H1 (cell line): ENCODE results near the gene HS3ST5. TPM values are rescaled to one million over a fixed set of nuclear protein-coding genes. Genes with fewer than 3 reads are reported as not detected.

Experiments
- CTCF ChIA-PET: fragments of 300-600 bp; sonication (Branson Sonifier 250); formaldehyde crosslinking; loops from one replicate; lab custom pipeline; 2021; ENCODE audit not compliant: partially characterized antibody; lab: Charles Lee
- POLR2A ChIA-PET: fragments of 300-600 bp; sonication (Branson Sonifier 250); formaldehyde crosslinking; loops from one replicate; lab custom pipeline; 2021; ENCODE audit warnings: inconsistent platforms; ENCODE audit not compliant: partially characterized antibody; lab: Charles Lee
- DNase-seq, 2 experiments: peaks; one replicate each; pipeline versions ENCODE4 v3.0.0 to v3.0.0-alpha.2; 2010 to 2022; ENCODE audit warnings: low spot score in 2 of 2, low read depth in 1 of 2, mixed read lengths in 1 of 2
- FAIRE-seq: peaks from 2 replicates; lab custom pipeline; 2011; peaks lifted over from hg19 to GRCh38; lab: Jason Lieb, UNC
- H2AFZ ChIP-seq: 2 replicates; pipeline ENCODE4 v1.8.1; 2012; ENCODE audit warnings: low read length, inconsistent platforms
- H2AK5ac ChIP-seq: 2 replicates; pipeline ENCODE4 v1.6.1; 2013; ENCODE audit warnings: low read depth, low read length
- H2BK120ac ChIP-seq: replicated peaks from 2 replicates; pipeline ENCODE3; 2013; ENCODE audit warnings: low read depth, low read length, inconsistent platforms
- H2BK12ac ChIP-seq: 2 replicates; pipeline ENCODE4 v1.6.1; 2013; ENCODE audit warnings: low read depth, low read length
- H2BK15ac ChIP-seq: 2 replicates; pipeline ENCODE4 v1.6.1; 2013; ENCODE audit warnings: low read length
- H2BK20ac ChIP-seq: 2 replicates; pipeline ENCODE4 v1.6.1; 2013; ENCODE audit warnings: low read length
- H2BK5ac ChIP-seq: 2 replicates; pipeline ENCODE4 v1.6.1; 2013; ENCODE audit warnings: low read depth, low read length
- H3K14ac ChIP-seq: 2 replicates; pipeline ENCODE4 v1.6.1; 2013; ENCODE audit warnings: inconsistent platforms; ENCODE audit not compliant: insufficient read length
- H3K18ac ChIP-seq: 2 replicates; pipeline ENCODE4 v1.6.1; 2013; ENCODE audit warnings: low read length; ENCODE audit errors: extremely low read depth
- H3K23ac ChIP-seq: 2 replicates; pipeline ENCODE4 v1.6.1; 2013; ENCODE audit warnings: inconsistent platforms; ENCODE audit not compliant: insufficient read length
- H3K23me2 ChIP-seq: 2 replicates; pipeline ENCODE4 v1.6.1; 2013; ENCODE audit warnings: low read depth, low read length
- H3K27ac ChIP-seq: 2 replicates; pipeline ENCODE4 v1.6.1; 2011; ENCODE audit warnings: low read depth, low read length, inconsistent platforms
- H3K27me3 ChIP-seq, 4 experiments: replicated peaks in 1 of 4; 1 replicate in 1 of 4; 2 replicates in 3 of 4; pipeline versions ENCODE4 v1.6.1 to v1.8.1; 2011 to 2013; ENCODE audit warnings: low read length in 3 of 4, mild to moderate bottlenecking in 3 of 4, inconsistent platforms in 2 of 4, mixed read lengths in 2 of 4, moderate library complexity in 1 of 4; ENCODE audit not compliant: control insufficient read depth in 3 of 4, insufficient read depth in 3 of 4; ENCODE audit errors: extremely low read depth in 1 of 4
- H3K36me3 ChIP-seq, 4 experiments: 2 replicates each; pipeline versions ENCODE4 v1.6.1 to v1.8.1; 2011 to 2013; ENCODE audit warnings: mild to moderate bottlenecking in 4 of 4, low read length in 3 of 4, moderate library complexity in 2 of 4, control low read depth in 1 of 4, inconsistent platforms in 1 of 4; ENCODE audit not compliant: insufficient read depth in 4 of 4, control insufficient read depth in 2 of 4
- H3K4ac ChIP-seq: replicated peaks from 2 replicates; pipeline ENCODE3; 2013; ENCODE audit warnings: low read length, low read depth, mixed read lengths, inconsistent platforms; ENCODE audit not compliant: insufficient read length
- H3K4me1 ChIP-seq, 4 experiments: replicated peaks in 1 of 4; 1 replicate in 1 of 4; 2 replicates in 3 of 4; pipeline versions ENCODE4 v1.6.1 to v1.8.1; 2011 to 2013; ENCODE audit warnings: low read length in 3 of 4, inconsistent platforms in 2 of 4, mixed read lengths in 1 of 4; ENCODE audit not compliant: insufficient read depth in 4 of 4, control insufficient read depth in 3 of 4
- H3K4me2 ChIP-seq, 2 experiments: 2 replicates each; pipeline versions ENCODE4 v1.6.1 to v1.8.1; 2011 to 2013; ENCODE audit warnings: low read depth in 2 of 2, low read length in 2 of 2, control low read depth in 1 of 2, inconsistent platforms in 1 of 2, mild to moderate bottlenecking in 1 of 2; ENCODE audit not compliant: insufficient read depth in 1 of 2
- H3K4me3 ChIP-seq, 4 experiments: fragments of 200-600, 300-600 bp in 1 of 4; sonication (generic), shearing (Covaris generic), sonication (Bioruptor Twin) in 1 of 4; 2 replicates each; pipeline versions ENCODE4 v1.5.1 to v1.8.1; 2011 to 2016; ENCODE audit warnings: low read length in 4 of 4, low read depth in 3 of 4, control low read depth in 2 of 4, inconsistent platforms in 2 of 4, mild to moderate bottlenecking in 2 of 4, mixed read lengths in 1 of 4, moderate library complexity in 1 of 4; ENCODE audit not compliant: insufficient read depth in 2 of 4; ENCODE audit errors: extremely low read depth in 1 of 4
- H3K56ac ChIP-seq: replicated peaks from 2 replicates; pipeline ENCODE3; 2013; ENCODE audit warnings: low read depth, mild to moderate bottlenecking, mixed read lengths, low read length, inconsistent platforms; ENCODE audit not compliant: insufficient read length
- H3K79me1 ChIP-seq: 2 replicates; pipeline ENCODE4 v1.6.1; 2013; ENCODE audit warnings: low read depth, low read length, control low read depth
- H3K79me2 ChIP-seq, 2 experiments: 2 replicates each; pipeline versions ENCODE4 v1.6.1 to v1.8.1; 2012 to 2013; ENCODE audit warnings: low read length in 2 of 2, mild to moderate bottlenecking in 2 of 2, inconsistent platforms in 1 of 2; ENCODE audit not compliant: insufficient read depth in 2 of 2, control insufficient read depth in 1 of 2
- H3K9ac ChIP-seq, 4 experiments: replicated peaks in 1 of 4; 1 replicate in 1 of 4; 2 replicates in 3 of 4; pipeline versions ENCODE4 v1.6.1 to v1.8.1; 2011 to 2013; ENCODE audit warnings: low read depth in 3 of 4, low read length in 3 of 4, control low read depth in 2 of 4, mild to moderate bottlenecking in 2 of 4, moderate library complexity in 2 of 4, inconsistent platforms in 1 of 4; ENCODE audit errors: extremely low read depth in 1 of 4
- H3K9me3 ChIP-seq, 2 experiments: 2 replicates each; pipeline versions ENCODE4 v1.6.1 to v1.8.1; 2012 to 2013; ENCODE audit warnings: mild to moderate bottlenecking in 2 of 2, moderate library complexity in 2 of 2, control low read depth in 1 of 2, inconsistent platforms in 1 of 2, low read depth in 1 of 2, low read length in 1 of 2, mixed read lengths in 1 of 2; ENCODE audit not compliant: insufficient read depth in 2 of 2
- H4K20me1 ChIP-seq, 2 experiments: replicated peaks in 1 of 2; 2 replicates each; pipeline versions ENCODE3 to v1.8.1; 2011 to 2013; ENCODE audit warnings: inconsistent platforms in 2 of 2, low read length in 2 of 2, mild to moderate bottlenecking in 1 of 2; ENCODE audit not compliant: insufficient read depth in 2 of 2, control insufficient read depth in 1 of 2
- H4K5ac ChIP-seq: 2 replicates; pipeline ENCODE4 v1.6.1; 2013; ENCODE audit warnings: low read length, low read depth, mixed read lengths, inconsistent platforms; ENCODE audit not compliant: insufficient read length
- H4K8ac ChIP-seq: 2 replicates; pipeline ENCODE4 v1.8.0; 2013; ENCODE audit warnings: mild to moderate bottlenecking, moderate library complexity, low read length, inconsistent platforms; ENCODE audit not compliant: insufficient read depth; ENCODE audit errors: extremely low read depth
- H4K91ac ChIP-seq: replicated peaks from 2 replicates; pipeline ENCODE3; 2013; ENCODE audit warnings: low read length, mixed read lengths, inconsistent platforms; ENCODE audit not compliant: insufficient read length
- POLR2AphosphoS5 ChIP-seq: IDR thresholded peaks from 2 replicates; pipeline ENCODE4 v1.6.1; 2011; ENCODE audit warnings: low read depth, low read length
- TEAD4 ChIP-seq: IDR thresholded peaks from 2 replicates; pipeline ENCODE4 v1.6.1; 2012; ENCODE audit warnings: low read depth, low read length, inconsistent platforms, mixed read lengths
- WGBS, 2 experiments: shearing (Covaris generic) in 1 of 2; methylation state at CpG; one replicate each; pipeline versions ENCODE4 v1.1.6 to v1.1.7; 2013 to 2015; ENCODE audit warnings: low lambda C conversion rate in 2 of 2, mixed read lengths in 2 of 2, inconsistent platforms in 1 of 2, low coverage in 1 of 2, missing lambda C conversion rate in 1 of 2; ENCODE audit not compliant: insufficient replicate concordance in 2 of 2, insufficient coverage in 1 of 2, insufficient read length in 1 of 2; ENCODE audit errors: extremely low coverage in 1 of 2, missing lambda C conversion rate in 1 of 2; 5-methylcytosine and 5-hydroxymethylcytosine counted together
- polyA plus RNA-seq, 7 experiments: library from polyadenylated mRNA; depleted of rRNA in 3 of 7; stranded (reverse) in 5 of 7; unstranded in 2 of 7; fragments of >200 nt in 5 of 7; fragments of 200-250 nt in 2 of 7; gene quantifications; 1 replicate in 5 of 7; 2 replicates in 1 of 7; 4 replicates in 1 of 7; pipeline versions ENCODE4 v1.2.1 to v1.2.3, GENCODE V29; 2011 to 2013; ENCODE audit warnings: missing spikeins in 2 of 7, mixed read lengths in 2 of 7
- total RNA-seq: library from RNA; stranded (reverse); fragmentation: NEBNext Ultra II Directional; extraction: Animal tissue kit (Norgen Biotek cat#: 25700); gene quantifications from 2 replicates; pipeline ENCODE4 v1.2.1, GENCODE V29; 2021

The HS3ST5 gene
- total and polyA plus RNA-seq, 2 of the 8 experiments (the other 6 are each of a cell fraction or from before 2014, with no cell fraction given): 1.2 to 9.9 TPM

DNA sequence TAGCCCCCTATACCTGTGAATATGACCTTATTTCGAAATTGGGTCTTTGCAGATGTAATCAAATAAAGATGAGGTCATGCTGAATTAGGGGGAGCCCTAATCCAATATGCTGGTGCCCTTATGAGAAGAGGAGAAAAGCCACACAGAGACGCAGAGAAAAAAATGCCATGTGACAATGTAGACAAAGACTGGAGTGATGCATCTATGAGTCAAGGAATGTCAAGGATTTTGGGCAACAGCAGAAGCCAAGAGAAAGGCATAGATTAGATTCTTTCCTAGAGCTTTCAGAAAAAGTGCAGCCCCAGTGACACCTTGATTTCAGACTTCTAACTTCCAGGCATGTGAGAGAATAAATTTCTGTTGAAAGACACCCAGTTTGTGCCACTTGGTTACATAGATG is 47.4 kb upstream of the HS3ST5 start:
- no peaks in the 10 kb centered on the region for H4K20me1 ChIP-seq
- no peak overlapping the region for H2AFZ ChIP-seq
- H2BK12ac ChIP-seq: no peak overlapping the region
- no peak overlapping the region for H4K8ac ChIP-seq
- no peak overlapping the region for H2BK5ac ChIP-seq
- no peak overlapping the region for H2BK20ac ChIP-seq
- no peak overlapping the region for H3K27ac ChIP-seq
- no peaks in the 10 kb centered on the region; the same call in 1 of the 2 replicates for H3K23me2 ChIP-seq
- DNase-seq (no peak), FAIRE-seq (peak; percentile 73)
- no peak overlapping the region for H2AK5ac ChIP-seq
- no peak overlapping the region for H3K4me2 ChIP-seq
- H3K4ac ChIP-seq: no peak overlapping the region
- H2BK15ac ChIP-seq: no peak overlapping the region
- ChIA-PET CTCF (interaction anchor here (1.0 kb wide), 1 partner anchor 46 kb away, joined by 5 read pairs; no protein-coding TSS in a partner anchor), POLR2A (interaction anchor here (1.0 to 1.4 kb wide), 4 partner anchors 12 to 47 kb away, joined by 3 to 5 read pairs (median 4); partner anchors contain the start of gene HS3ST5)
- H3K4me3 ChIP-seq: no peak overlapping the region
- H3K79me2 ChIP-seq: no peaks in the 10 kb centered on the region
- H2BK120ac ChIP-seq: no peak overlapping the region
- no peaks in the 10 kb centered on the region for H3K27me3 ChIP-seq
- no peak overlapping the region for H3K14ac ChIP-seq
- H3K79me1 ChIP-seq: no peaks in the 10 kb centered on the region
- no peak overlapping the region for H3K18ac ChIP-seq
- H3K23ac ChIP-seq: no peak overlapping the region
- no peak overlapping the region for H3K56ac ChIP-seq
- no peak overlapping the region for H3K9ac ChIP-seq
- H3K36me3 ChIP-seq: no peaks in the 10 kb centered on the region
- 83% methylated on average over 2 of the region's 2 CpGs; no CpG with 5 or more reads in 1 of the 2 experiments for WGBS, 2 experiments
- no peak overlapping the region for H4K91ac ChIP-seq
- no peak overlapping the region for H4K5ac ChIP-seq
- H3K4me1 ChIP-seq: peaks cover 3 to 17% (median 4%) of the 10 kb centered on the region in 4 experiments; a peak in 4 of 7 replicates
- TF ChIP-seq TEAD4 (peak; percentile 67; the same call in 1 of the 2 replicates), POLR2AphosphoS5 (no peak)
- TF ChIP-seq, all 59 proteins: peak for 1
- H3K9me3 ChIP-seq: no peaks in the 10 kb centered on the region
